HG03064 (cell line): ENCODE data around the gene ARL8A.

Experiments
- ATAC-seq: cut with Tn5 transposase; IDR thresholded peaks from one replicate; pipeline ENCODE4 v1.9.1; 2021; ENCODE audit warnings: low read depth; ENCODE audit not compliant: unreplicated experiment

The ARL8A gene

GRCh38 chr1:202085682-202086373, 58.7 kb downstream of the ARL8A start:
- ATAC-seq = no peak

- no peak for ATAC-seq
These were observed 59.5 kb downstream of the ARL8A start for GRCh38 chr1:202084791-202085681.
